PC-3 (cell line): ENCODE measurements around the gene CCDC191. TPM values are rescaled to one million over a fixed set of nuclear protein-coding genes. Genes with fewer than 3 reads are reported as not detected.

Experiments used
- ATAC-seq: fragments of 200-7000 bp; cut with Tn5 transposase; 2 replicates; pipeline ENCODE4 v1.9.1; 2020; ENCODE audit warnings: mild to moderate bottlenecking, moderate library complexity
- BruUV-seq: library from RNA; stranded (reverse); fragments of 400-500 nt; replicated peaks from 2 replicates; lab custom pipeline; 2021; lab: Mats Ljungman, UMichigan
- CTCF ChIA-PET: fragments of 300-600 bp; sonication (Branson Sonifier 250); formaldehyde crosslinking; loops from one replicate; lab custom pipeline; 2022; ENCODE audit warnings: antibody characterized with exemption; lab: Charles Lee
- POLR2A ChIA-PET: fragments of 300-600 bp; sonication (Branson Sonifier 250); formaldehyde crosslinking; loops from one replicate; lab custom pipeline; 2022; ENCODE audit warnings: antibody characterized with exemption; ENCODE audit not compliant: unreplicated experiment; lab: Charles Lee
- DNase-seq: peaks from one replicate; pipeline ENCODE4 v3.0.0-alpha.2; 2015
- H2AFZ ChIP-seq: fragments of 300-600 bp; sonication (generic); 2 replicates; pipeline ENCODE4 v1.6.0; 2016; ENCODE audit warnings: antibody characterized with exemption, low read length
- H3F3A ChIP-seq: fragments of 300-600 bp; sonication (generic); one replicate; pipeline ENCODE4 v1.6.0; 2017; ENCODE audit warnings: antibody characterized with exemption, low read length, control low read depth, mild to moderate bottlenecking; ENCODE audit not compliant: unreplicated experiment
- H3K27ac ChIP-seq: fragments of 300-600 bp; sonication (generic); 2 replicates; pipeline ENCODE4 v1.5.1; 2016; ENCODE audit warnings: mild to moderate bottlenecking, low read length
- H3K27me3 ChIP-seq: fragments of 300-600 bp; sonication (generic); 2 replicates; pipeline ENCODE4 v1.6.1; 2016; ENCODE audit warnings: low read length, mixed read lengths
- H3K36me3 ChIP-seq: fragments of 300-600 bp; sonication (generic); 2 replicates; pipeline ENCODE4 v1.6.1; 2016; ENCODE audit warnings: low read depth, mixed run types, low read length, mixed read lengths
- H3K4me1 ChIP-seq: fragments of 300-600 bp; sonication (generic); 2 replicates; pipeline ENCODE4 v1.5.1; 2016; ENCODE audit warnings: low read length; ENCODE audit not compliant: insufficient read depth
- H3K4me2 ChIP-seq: fragments of 300-600 bp; sonication (generic); 2 replicates; pipeline ENCODE4 v1.6.0; 2016; ENCODE audit warnings: low read length
- H3K4me3 ChIP-seq: fragments of 300-600 bp; sonication (generic); 2 replicates; pipeline ENCODE4 v1.5.1; 2016; ENCODE audit warnings: mild to moderate bottlenecking, low read length, mixed read lengths
- H3K79me2 ChIP-seq: fragments of 300-600 bp; sonication (generic); 2 replicates; pipeline ENCODE4 v1.6.1; 2017; ENCODE audit warnings: low read length, mixed read lengths
- H3K9ac ChIP-seq: fragments of 300-600 bp; sonication (generic); 2 replicates; pipeline ENCODE4 v1.6.0; 2016; ENCODE audit warnings: mild to moderate bottlenecking, low read length
- H3K9me2 ChIP-seq: fragments of 300-600 bp; sonication (generic); replicated peaks from 2 replicates; pipeline ENCODE4 v1.6.1; 2016; ENCODE audit warnings: mixed run types, low read length, mixed read lengths
- H3K9me3 ChIP-seq: fragments of 300-600 bp; sonication (generic); 2 replicates; pipeline ENCODE4 v1.6.1; 2016; ENCODE audit warnings: low read length, mixed read lengths
- H4K20me1 ChIP-seq: fragments of 300-600 bp; sonication (generic); 2 replicates; pipeline ENCODE4 v1.6.1; 2016; ENCODE audit warnings: low read length, mixed read lengths
- EZH2 ChIP-seq: fragments of 300-600 bp; sonication (generic); IDR thresholded peaks from one replicate; pipeline ENCODE4 v1.6.1; 2017; ENCODE audit warnings: antibody characterized with exemption, mild to moderate bottlenecking, low read length; ENCODE audit not compliant: unreplicated experiment
- EZH2phosphoT487 ChIP-seq: fragments of 300-600 bp; sonication (generic); IDR thresholded peaks from 2 replicates; pipeline ENCODE4 v1.6.1; 2018; ENCODE audit warnings: mild to moderate bottlenecking, antibody characterized with exemption, low read length, borderline replicate concordance
- intact Hi-C: fragments of 100-400 bp; cut with micrococcal nuclease; formaldehyde crosslinking; loops from 2 replicates; pipeline ENCODE4 v1.9.0; 2023
- total RNA-seq: library from RNA; depleted of rRNA; stranded (reverse); fragments of >200 nt; gene quantifications from 2 replicates; pipeline ENCODE4 v1.2.3, GENCODE V29; 2014
- TF ChIP-seq, protein P1 (sequence below): fragments of 300-600 bp; sonication (generic); conservative IDR thresholded peaks from 2 replicates; pipeline ENCODE4 v1.5.1; 2017; ENCODE audit warnings: antibody characterized with exemption, low read depth, mild to moderate bottlenecking, low read length

The CCDC191 gene
- total RNA-seq, 1 experiment from 2014 or later = 1.3 TPM

GRCh38 chr3:114033721-114034120 lies 22.6 kb downstream of the CCDC191 start:
- no peak for ATAC-seq
- Histone ChIP-seq H3K36me3 (no peaks in the 10 kb centered on the region), H3K79me2 (no peaks in the 10 kb centered on the region), H3K4me1 (no peaks in the 10 kb centered on the region), H3K9me3 (no peaks in the 10 kb centered on the region), H4K20me1 (no peaks in the 10 kb centered on the region), H3K27me3 (no peaks in the 10 kb centered on the region), H3K4me2 (no peak overlapping the region), H3F3A (no peaks in the 10 kb centered on the region), H2AFZ (no peak overlapping the region), H3K9ac (no peak overlapping the region), H3K27ac (no peak overlapping the region), H3K9me2 (no peaks in the 10 kb centered on the region), H3K4me3 (no peak overlapping the region)
- ChIA-PET CTCF (no interaction called here), POLR2A (interaction anchor here (0.5 kb wide), 1 partner anchor 114 kb away, joined by 4 read pairs; no protein-coding TSS in a partner anchor)
- no TSS peak for BruUV-seq
- intact Hi-C loops = no loop called here
- TF ChIP-seq, protein P1, sequence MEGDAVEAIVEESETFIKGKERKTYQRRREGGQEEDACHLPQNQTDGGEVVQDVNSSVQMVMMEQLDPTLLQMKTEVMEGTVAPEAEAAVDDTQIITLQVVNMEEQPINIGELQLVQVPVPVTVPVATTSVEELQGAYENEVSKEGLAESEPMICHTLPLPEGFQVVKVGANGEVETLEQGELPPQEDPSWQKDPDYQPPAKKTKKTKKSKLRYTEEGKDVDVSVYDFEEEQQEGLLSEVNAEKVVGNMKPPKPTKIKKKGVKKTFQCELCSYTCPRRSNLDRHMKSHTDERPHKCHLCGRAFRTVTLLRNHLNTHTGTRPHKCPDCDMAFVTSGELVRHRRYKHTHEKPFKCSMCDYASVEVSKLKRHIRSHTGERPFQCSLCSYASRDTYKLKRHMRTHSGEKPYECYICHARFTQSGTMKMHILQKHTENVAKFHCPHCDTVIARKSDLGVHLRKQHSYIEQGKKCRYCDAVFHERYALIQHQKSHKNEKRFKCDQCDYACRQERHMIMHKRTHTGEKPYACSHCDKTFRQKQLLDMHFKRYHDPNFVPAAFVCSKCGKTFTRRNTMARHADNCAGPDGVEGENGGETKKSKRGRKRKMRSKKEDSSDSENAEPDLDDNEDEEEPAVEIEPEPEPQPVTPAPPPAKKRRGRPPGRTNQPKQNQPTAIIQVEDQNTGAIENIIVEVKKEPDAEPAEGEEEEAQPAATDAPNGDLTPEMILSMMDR = no peak
- no peak for TF ChIP-seq EZH2
- TF ChIP-seq EZH2phosphoT487 = no peak
- DNase-seq = no peak

GRCh38 chr3:114026331-114026730 lies 30.0 kb downstream of the CCDC191 start:
- Histone ChIP-seq H3K4me2 (no peak overlapping the region), H3K36me3 (no peaks in the 10 kb centered on the region), H3K9ac (no peak overlapping the region), H3K27ac (no peak overlapping the region), H3K79me2 (no peaks in the 10 kb centered on the region), H3K27me3 (no peaks in the 10 kb centered on the region), H3K9me3 (no peaks in the 10 kb centered on the region), H3K4me1 (no peaks in the 10 kb centered on the region), H3F3A (no peaks in the 10 kb centered on the region), H3K9me2 (no peaks in the 10 kb centered on the region), H3K4me3 (no peak overlapping the region), H2AFZ (no peak overlapping the region), H4K20me1 (no peaks in the 10 kb centered on the region)
- ATAC-seq (no peak), DNase-seq (no peak)
- BruUV-seq = no TSS peak
- intact Hi-C loops = no loop called here
- TF ChIP-seq EZH2phosphoT487 = no peak
- TF ChIP-seq, protein P1 = no peak
- no peak for TF ChIP-seq EZH2
- ChIA-PET POLR2A (no interaction called here), CTCF (no interaction called here)

GRCh38 chr3:114025451-114025850 lies 30.9 kb downstream of the CCDC191 start:
- TF ChIP-seq, protein P1 = no peak
- TF ChIP-seq EZH2phosphoT487 (no peak), EZH2 (no peak)
- no peaks in the 10 kb centered on the region for H4K20me1 ChIP-seq
- no peak overlapping the region for H3K9ac ChIP-seq
- no peak for ATAC-seq
- no peaks in the 10 kb centered on the region for H3F3A ChIP-seq
- H3K9me3 ChIP-seq = no peaks in the 10 kb centered on the region
- no peaks in the 10 kb centered on the region for H3K9me2 ChIP-seq
- H3K36me3 ChIP-seq = no peaks in the 10 kb centered on the region
- H3K79me2 ChIP-seq = no peaks in the 10 kb centered on the region
- H3K4me2 ChIP-seq = no peak overlapping the region
- BruUV-seq = no TSS peak
- ChIA-PET POLR2A (no interaction called here), CTCF (no interaction called here)
- no peaks in the 10 kb centered on the region for H3K4me1 ChIP-seq
- no peak overlapping the region for H2AFZ ChIP-seq
- intact Hi-C loops = no loop called here
- no peak overlapping the region for H3K27ac ChIP-seq
- H3K27me3 ChIP-seq = no peaks in the 10 kb centered on the region
- no peak for DNase-seq
- H3K4me3 ChIP-seq = no peak overlapping the region
